SH-SY5Y (cell line): ENCODE results near the gene NCLN.

Experiments
- GATA2 ChIP-seq: IDR thresholded peaks from 2 replicates; pipeline ENCODE4 v1.6.1; 2011; ENCODE audit warnings: mild to moderate bottlenecking, low read depth, low read length
- GATA3 ChIP-seq: IDR thresholded peaks from 2 replicates; pipeline ENCODE4 v1.6.1; 2011; ENCODE audit warnings: low read depth, mild to moderate bottlenecking, low read length, moderate library complexity

NCLN gene

GRCh38 chr19:3186891-3187661 is 1.3 kb downstream of the NCLN start:
- TF ChIP-seq GATA3 (no peak), GATA2 (no peak)

DNA sequence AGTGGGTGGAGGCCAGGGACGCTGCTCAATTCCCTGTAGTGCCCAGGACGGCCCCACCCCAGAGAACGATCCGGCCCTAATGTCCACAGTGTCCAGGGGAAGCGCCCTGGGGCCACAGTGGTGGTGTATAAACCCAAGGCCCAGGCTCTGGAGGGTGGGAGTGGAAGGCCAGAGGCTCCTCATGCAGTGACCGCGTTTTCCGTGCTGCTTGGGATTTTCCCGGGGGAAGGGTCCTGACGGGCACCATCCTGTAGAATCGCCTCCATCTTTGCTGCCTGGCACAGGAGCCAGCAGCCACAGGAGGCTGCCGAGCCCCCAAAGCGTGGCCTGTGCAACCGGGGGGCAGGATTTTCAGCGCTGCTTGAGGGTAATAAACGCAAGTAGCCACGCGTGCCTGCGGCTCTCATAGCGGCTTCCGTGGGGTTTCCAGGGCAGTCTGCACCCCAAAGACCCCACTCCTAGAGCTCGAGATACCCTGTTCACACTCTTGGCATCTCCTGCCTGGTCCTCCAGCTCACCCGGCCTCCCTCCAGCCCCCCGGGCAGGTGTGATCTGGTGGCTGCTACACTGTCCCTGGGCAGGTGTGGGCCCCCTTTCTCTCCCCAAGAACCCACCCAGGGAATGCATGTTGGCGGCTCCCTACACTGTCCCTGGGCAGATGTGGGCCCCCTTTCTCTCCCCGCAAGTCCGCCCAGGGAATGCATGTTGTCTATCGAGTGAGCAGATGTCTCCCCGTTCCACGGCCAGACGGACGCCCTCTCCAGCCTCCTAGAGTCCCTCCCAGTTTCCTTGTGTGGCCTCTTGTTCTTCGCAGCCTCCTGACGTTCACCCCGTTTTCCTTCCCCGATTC is 2.2 kb downstream of the NCLN start:
- no peak for TF ChIP-seq GATA2
- TF ChIP-seq GATA3: no peak

GRCh38 chr19:3188627-3189596 is 3.2 kb downstream of the NCLN start:
- TF ChIP-seq GATA3 (no peak), GATA2 (no peak)

- no peak for TF ChIP-seq GATA3
- no peak for TF ChIP-seq GATA2
Observed at GRCh38 chr19:3189702-3190469, 4.2 kb downstream of the NCLN start.

DNA sequence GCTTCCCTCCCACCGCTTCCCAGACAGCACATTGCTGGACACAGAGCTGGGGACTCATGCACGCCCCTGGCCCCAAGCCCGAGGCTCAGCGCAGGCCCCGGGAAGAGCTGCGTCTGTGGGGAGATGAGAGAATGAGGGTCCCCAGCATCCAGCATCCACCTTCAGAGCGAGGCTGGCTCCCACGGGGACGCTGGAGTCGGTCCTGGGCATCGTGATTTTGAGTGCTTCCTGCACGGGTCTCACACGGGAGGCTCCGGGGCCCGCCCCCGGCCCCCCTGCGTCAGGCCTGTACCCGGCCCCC is 4.7 kb downstream of the NCLN start:
- TF ChIP-seq GATA2: no peak

- TF ChIP-seq GATA2 (no peak), GATA3 (no peak)
Observed at GRCh38 chr19:3190921-3191805, 5.4 kb downstream of the NCLN start.

- TF ChIP-seq GATA3: no peak
- no peak for TF ChIP-seq GATA2
Observed at GRCh38 chr19:3192228-3192635, 6.5 kb downstream of the NCLN start.

- TF ChIP-seq GATA3 (no peak), GATA2 (no peak)
Observed at GRCh38 chr19:3192684-3193083, 7.0 kb downstream of the NCLN start.

DNA sequence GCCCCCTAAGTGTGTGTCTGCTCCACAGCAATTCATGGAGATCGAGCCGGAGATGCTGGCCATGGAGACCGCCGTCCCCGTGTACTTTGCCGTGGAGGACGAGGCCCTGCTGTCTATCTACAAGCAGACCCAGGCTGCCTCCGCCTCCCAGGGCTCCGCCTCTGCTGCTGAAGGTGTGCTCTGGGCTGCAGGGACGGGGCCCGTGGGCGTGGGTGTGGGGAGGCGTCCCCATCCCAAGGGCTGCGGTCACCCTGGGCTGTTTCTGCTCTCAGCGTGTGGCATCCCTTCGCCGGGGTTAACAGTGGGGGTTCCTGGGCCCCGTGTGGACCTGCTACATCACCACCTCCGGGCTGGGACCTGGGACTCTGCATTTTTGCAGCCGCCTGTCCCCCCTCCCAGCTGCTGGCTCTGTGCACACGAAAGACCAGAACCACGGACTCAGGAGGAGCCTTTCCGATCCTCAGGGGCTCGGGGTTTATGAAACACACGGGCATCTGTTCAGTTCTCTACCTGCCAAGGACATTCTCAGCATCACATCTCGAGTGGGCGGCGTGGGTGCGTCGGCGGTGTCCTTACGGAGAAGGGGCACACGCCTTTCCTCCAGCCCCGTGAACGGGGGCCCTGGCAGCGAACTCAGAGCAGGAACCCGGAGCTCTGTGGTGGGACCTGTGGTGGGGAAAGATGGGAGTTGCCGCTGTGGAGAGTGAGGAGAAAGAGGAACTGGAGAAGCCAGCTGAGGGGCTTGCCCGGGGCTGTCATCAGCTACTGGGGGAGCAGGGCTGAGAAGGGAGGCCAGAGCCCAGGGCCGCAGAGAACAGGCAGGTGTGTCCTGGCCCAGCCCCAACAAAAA is 7.8 kb downstream of the NCLN start:
- TF ChIP-seq GATA3 (no peak), GATA2 (no peak)

DNA sequence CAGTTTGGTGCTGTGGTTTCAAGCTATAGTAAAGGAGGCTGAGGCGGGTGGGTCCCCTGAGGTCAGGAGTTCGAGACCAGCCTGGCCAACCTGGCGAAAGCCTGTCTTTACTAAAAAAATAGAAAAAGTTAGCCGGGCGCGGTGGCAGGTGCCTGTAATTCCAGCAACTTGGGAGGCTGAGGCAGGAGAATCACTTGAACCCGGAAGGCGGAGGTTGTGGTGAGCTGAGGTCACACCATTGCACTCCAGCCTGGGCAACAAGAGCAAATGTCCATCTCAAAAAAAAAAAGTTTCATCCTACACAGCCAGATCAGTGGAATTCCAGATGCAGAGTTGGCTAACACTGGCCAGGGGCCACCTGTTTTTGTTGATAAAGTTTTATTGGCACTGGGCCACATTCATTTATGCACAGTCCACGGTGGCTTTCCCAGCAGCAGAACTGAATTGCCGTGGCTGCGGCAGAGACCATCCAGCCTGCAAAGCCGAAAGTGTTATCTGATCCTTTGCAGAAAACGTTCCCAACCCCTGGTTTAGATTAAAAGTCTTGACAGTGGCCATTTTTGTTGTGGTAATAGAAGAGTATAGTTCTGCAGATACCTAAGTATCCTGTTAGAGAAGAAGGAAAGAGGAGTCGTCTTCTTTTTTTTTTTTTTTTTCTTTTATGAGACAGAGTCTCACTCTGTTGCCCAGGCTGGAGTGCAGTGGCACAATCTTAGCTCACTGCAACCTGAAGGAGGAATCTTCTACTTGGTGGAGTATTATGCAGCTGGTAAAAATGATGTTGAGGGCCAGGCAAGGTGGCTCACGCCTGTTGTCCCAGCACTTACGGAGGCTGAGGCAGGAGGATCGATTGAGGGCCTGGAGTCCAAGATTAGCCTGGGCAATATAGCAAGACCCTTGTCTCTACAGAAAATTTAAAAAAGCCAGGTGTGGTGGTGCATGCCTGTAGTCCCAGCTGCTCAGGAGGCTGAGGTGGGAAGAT is 8.7 kb downstream of the NCLN start:
- TF ChIP-seq GATA2: 0 out of 2 replicates have a peak, but pooled peaks have one; percentile 15
- TF ChIP-seq GATA3: no peak
